GM12878 (cell line): ENCODE data around the gene PRDM15. TPM values are rescaled to one million over a fixed set of nuclear protein-coding genes. Genes with fewer than 3 reads are reported as not detected.

Experiments
- BCL11A ChIP-seq: IDR thresholded peaks from 2 replicates; pipeline ENCODE4 v1.6.1; 2011; ENCODE audit warnings: low read depth, low read length
- CBX3 ChIP-seq: fragments of 200-600 bp; sonication (generic); IDR thresholded peaks from 2 replicates; pipeline ENCODE4 v1.6.1; 2016; ENCODE audit warnings: low read depth, borderline replicate concordance
- FOXM1 ChIP-seq: IDR thresholded peaks from 2 replicates; pipeline ENCODE4 v1.6.1; 2012; ENCODE audit warnings: low read depth, mild to moderate bottlenecking, inconsistent platforms, low read length, moderate library complexity
- MLLT1 ChIP-seq: fragments of 450-650 bp; IDR thresholded peaks from 2 replicates; pipeline ENCODE4 v1.6.1; 2016; ENCODE audit warnings: mild to moderate bottlenecking
- RAD21 ChIP-seq: IDR thresholded peaks from 2 replicates; pipeline ENCODE4 v1.6.1; 2011; ENCODE audit warnings: mild to moderate bottlenecking, low read depth, low read length, moderate library complexity; ENCODE audit not compliant: insufficient read depth
- RELB ChIP-seq: fragments of 450-650 bp; IDR thresholded peaks from 2 replicates; pipeline ENCODE4 v1.6.1; 2017; ENCODE audit warnings: low read depth, mild to moderate bottlenecking, moderate library complexity
- WRNIP1 ChIP-seq: IDR thresholded peaks from 2 replicates; pipeline ENCODE4 v1.6.1; 2011; ENCODE audit warnings: low read depth, low read length, improper control_type of control experiment, borderline replicate concordance
- ZBTB11 ChIP-seq: fragments of 450-650 bp; formaldehyde crosslinking; IDR thresholded peaks from 2 replicates; pipeline ENCODE4 v1.5.0; 2022; ENCODE audit warnings: mild to moderate bottlenecking, missing genetic modification characterization
- polyA plus RNA-seq, 11 experiments: library from polyadenylated mRNA; depleted of rRNA in 4 of 11; unstranded in 6 of 11; stranded (reverse) in 5 of 11; fragments of >200 nt; fragmentation: Nextera tagmentation in 4 of 11; fragmentation: Illumina TruSeq in 1 of 11; extraction: Ambion mirVana in 4 of 11; extraction: Trizol in 1 of 11; gene quantifications; 1 replicate in 1 of 11; 2 replicates in 10 of 11; pipeline versions ENCODE4 v1.2.1 to v1.2.3, GENCODE V29; 2011 to 2016; ENCODE audit warnings: inconsistent platforms in 2 of 11, missing spikeins in 2 of 11, low read depth in 1 of 11
- total RNA-seq, 4 experiments: library from RNA; depleted of rRNA in 3 of 4; stranded (reverse); fragments of >200 nt in 3 of 4; fragmentation: Illumina TruSeq in 1 of 4; extraction: Trizol in 1 of 4; gene quantifications; 2 replicates each; pipeline versions ENCODE4 v1.2.1 to v1.2.3, GENCODE V29; 2013 to 2021

Gene PRDM15
- total and polyA plus RNA-seq, 10 of the 15 experiments (the other 5 are each of a cell fraction or from before 2014, with no cell fraction given), result 2.2 to 16.0 (median 8.6) TPM

- TF ChIP-seq MLLT1 (no peak), FOXM1 (no peak), WRNIP1 (no peak), ZBTB11 (no peak), RELB (no peak), BCL11A (no peak), RAD21 (no peak), CBX3 (no peak)
- TF ChIP-seq, all 136 proteins: peak for 0
These were observed 128.5 kb downstream of the PRDM15 start (continued) for GRCh38 chr21:41750532-41751151.
